CD4-positive, alpha-beta T cell treated with Interleukin-1 beta for 1 hour (primary cell): ENCODE measurements around the gene NUDC.
"Not testable (repeated sequence)": the region's sequence is repeated elsewhere in the genome, so short reads cannot be mapped to it uniquely, and the experiment has no call there.

Experiments used
- DNase-seq, 2 donors: peaks; one replicate each; pipeline ENCODE4 v3.0.0-alpha.2; 2020 to 2022

The NUDC gene

GRCh38 chr1:26912147-26912490 lies 9.4 kb upstream of the NUDC start:
- no peak for DNase-seq

GRCh38 chr1:26913389-26913753 lies 8.2 kb upstream of the NUDC start:
- DNase-seq, result no peak

- no peak for DNase-seq
Observed at GRCh38 chr1:26913754-26914619, 7.6 kb upstream of the NUDC start, which contains the start of gene NR0B2. TSS of gene NR0B2 (minus strand) at chr1:26913975. CDS start at chr1:26913940, 35 bp downstream.

- DNase-seq, result no peak
Observed at GRCh38 chr1:26915204-26915842, 6.2 kb upstream of the NUDC start.

- DNase-seq, result no peak
Observed at GRCh38 chr1:26921126-26921539, 410 bp upstream of the NUDC start.

- DNase-seq, result no peak
Observed at GRCh38 chr1:26922431-26922729, 837 bp downstream of the NUDC start.

- DNase-seq, result no peak
Observed at GRCh38 chr1:26922901-26923300, 1.4 kb downstream of the NUDC start.

- DNase-seq, result no peak
Observed at GRCh38 chr1:26923711-26924110, 2.2 kb downstream of the NUDC start.

GRCh38 chr1:26932531-26932930 lies 11.0 kb downstream of the NUDC start:
- peak in 1 of 2 donors; percentile 12 for DNase-seq

GRCh38 chr1:26936823-26937222 lies 15.3 kb downstream of the NUDC start:
- DNase-seq, result no peak

- DNase-seq, result no peak
Observed at GRCh38 chr1:26938004-26938658, 16.6 kb downstream of the NUDC start.

GRCh38 chr1:26938659-26939025 lies 17.1 kb downstream of the NUDC start:
- DNase-seq, result no peak

GRCh38 chr1:26941311-26941710 lies 19.8 kb downstream of the NUDC start:
- no peak for DNase-seq

- DNase-seq, result no peak
Observed at GRCh38 chr1:26942656-26943055, 21.1 kb downstream of the NUDC start.

- no peak for DNase-seq
Observed at GRCh38 chr1:26945138-26945537, 23.6 kb downstream of the NUDC start.

GRCh38 chr1:26945728-26946127 lies 24.2 kb downstream of the NUDC start:
- DNase-seq, result no peak

GRCh38 chr1:26946270-26946669 lies 24.7 kb downstream of the NUDC start:
- DNase-seq, result no peak

- DNase-seq, result not testable (repeated sequence)
Observed at GRCh38 chr1:26948725-26949057, 27.1 kb downstream of the NUDC start.

- DNase-seq, result no peak
Observed at GRCh38 chr1:26949266-26949925, 27.9 kb downstream of the NUDC start.

GRCh38 chr1:26949926-26950319 lies 28.4 kb downstream of the NUDC start:
- no peak for DNase-seq

- no peak for DNase-seq
Observed at GRCh38 chr1:26950602-26951001, 29.1 kb downstream of the NUDC start.

- DNase-seq, result no peak
Observed at GRCh38 chr1:26951216-26951615, 29.7 kb downstream of the NUDC start.

GRCh38 chr1:26951821-26952497 lies 30.4 kb downstream of the NUDC start:
- no peak for DNase-seq
